Epidermal melanocyte (primary cell): ENCODE measurements around the gene MEN1.

ENCODE experiments used
- DNase-seq: peaks from one replicate; pipeline ENCODE4 v3.0.0; 2011; ENCODE audit warnings: low spot score; ENCODE audit not compliant: insufficient read length

The MEN1 gene

DNA sequence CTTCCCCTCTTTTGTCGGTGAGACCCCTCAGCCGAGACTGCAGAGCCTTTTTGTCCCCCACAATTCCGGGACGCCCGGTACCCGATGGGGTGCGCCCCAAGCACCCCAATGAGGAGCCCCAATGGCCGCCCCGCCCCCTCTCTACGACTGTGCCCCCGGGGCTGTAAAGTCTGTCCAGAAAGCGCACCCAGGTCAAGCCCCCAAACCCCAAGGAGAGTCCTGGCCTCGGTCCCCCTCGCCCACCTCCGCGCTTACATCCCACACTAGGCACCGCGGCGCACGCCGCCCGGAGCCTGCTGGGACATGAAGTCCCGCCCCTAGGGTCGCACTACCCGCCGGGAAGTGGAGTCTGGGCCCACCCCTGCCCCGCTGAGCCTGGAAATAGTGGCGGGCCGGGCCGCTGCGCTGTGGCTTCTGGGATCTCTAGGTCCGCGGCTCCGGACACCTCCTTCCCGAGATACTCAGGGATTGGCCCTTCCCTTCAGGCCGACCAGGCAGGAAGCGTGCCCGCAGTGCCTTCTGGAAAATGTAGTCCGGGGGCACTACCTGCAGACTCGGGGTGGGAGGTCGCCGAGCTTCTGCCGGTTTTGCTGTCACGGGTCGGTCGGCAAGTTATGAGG lies at the start of gene MEN1:
Gene MEN1, minus strand, starts transcription at position 281 of the 620 bp plus-strand sequence. CDS start 442 bp downstream, outside the sequence.
- peak; percentile 100 for DNase-seq

DNA sequence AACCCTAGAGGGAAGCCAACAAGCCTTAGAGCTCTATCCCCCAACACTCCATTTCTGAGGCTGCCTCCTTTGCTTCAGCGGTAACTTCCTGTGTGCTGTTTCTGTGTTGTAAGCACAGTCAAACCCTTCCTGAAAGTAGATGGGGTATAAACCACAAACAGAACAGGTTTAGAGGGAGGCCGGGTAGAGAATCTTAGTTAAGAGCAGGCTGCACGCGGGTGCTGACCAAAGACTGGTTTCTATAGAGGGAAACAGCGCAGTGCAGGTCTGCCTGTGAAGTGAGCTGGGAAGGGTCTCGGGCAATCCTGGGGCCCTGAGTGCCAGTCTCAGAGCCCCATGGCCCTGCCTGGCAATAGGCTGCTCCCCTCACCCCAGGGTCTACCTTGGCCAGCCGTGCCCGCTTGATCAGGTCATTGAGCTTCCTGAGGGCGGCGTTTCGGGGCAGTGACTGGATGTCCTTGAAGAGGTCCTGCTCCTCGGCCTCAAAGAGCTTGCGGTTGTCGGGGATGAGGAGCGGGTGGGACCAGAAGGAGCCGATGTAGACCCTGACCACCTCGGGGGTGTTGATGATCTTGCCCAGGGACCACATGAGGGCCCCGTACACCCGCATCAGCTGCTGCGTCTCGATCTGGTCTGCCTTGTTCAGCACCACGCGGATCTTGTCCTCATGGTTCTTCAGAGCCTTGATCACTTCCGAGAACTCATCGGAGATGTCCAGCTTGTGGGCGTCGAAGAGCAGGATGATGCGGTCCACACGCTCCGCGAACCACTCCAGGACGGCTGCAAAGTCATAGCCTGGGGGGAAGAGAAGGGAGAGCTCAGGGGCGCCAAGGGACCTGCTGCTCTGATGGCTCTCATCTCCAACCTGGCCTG lies 49.4 kb upstream of the MEN1 start:
- DNase-seq, result no peak

DNA sequence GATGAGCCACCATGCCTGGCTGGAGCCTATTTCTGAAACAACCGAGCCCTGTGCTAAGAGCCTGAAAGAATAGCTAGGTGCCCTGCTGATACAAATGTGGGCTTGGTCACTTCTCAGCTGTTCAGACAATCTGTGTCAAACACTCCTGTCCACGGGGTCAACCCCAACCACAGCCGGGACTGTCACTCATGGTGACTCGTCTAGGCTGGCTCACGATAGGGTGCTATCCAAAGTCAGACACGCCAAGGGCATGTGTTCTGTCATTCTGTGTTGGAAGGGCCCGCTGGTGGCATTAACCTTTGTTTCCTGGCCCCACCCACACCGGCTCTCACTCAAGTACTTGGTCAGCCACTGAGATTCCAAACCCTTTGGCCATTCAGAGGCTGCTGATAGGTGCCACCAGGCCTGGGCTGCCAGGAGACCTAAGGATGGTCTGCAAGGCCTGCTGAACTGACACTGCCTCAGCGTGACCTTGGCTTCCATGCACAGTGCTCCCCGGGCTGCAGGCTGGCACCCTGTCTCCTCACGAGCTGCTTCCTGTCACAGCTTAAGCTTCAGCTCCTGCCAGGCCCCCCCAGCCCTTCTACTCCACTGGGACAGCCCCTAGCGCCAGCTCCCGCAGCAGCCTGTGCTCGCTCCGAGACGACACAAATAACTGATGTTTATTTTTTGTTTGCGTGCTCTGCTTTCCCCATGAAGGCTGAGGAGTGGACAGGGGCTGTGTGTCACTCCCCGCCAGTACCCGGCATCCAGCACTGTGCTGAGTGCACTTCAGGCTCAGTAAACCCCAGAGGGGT lies 48.3 kb upstream of the MEN1 start:
- DNase-seq, result no peak

DNA sequence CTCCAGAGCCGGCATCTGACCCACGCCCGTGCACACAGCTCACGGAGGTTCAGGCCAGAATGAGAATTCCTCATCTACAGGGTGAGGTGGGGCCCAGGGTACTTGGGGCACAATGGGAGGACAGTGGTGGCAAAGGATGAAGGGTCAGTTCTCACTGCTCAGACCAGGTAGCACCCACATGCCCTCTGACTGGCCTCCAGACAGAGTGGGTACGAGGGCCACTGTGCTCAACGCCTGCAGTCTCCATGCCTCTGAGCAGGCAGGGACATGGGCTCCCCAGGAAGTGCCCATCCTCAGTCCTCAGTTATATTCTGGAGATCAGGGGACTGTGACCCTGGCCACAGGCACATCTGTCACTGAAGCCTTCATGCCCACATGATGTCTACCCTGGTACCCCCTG lies 47.1 kb upstream of the MEN1 start:
- DNase-seq, result no peak

DNA sequence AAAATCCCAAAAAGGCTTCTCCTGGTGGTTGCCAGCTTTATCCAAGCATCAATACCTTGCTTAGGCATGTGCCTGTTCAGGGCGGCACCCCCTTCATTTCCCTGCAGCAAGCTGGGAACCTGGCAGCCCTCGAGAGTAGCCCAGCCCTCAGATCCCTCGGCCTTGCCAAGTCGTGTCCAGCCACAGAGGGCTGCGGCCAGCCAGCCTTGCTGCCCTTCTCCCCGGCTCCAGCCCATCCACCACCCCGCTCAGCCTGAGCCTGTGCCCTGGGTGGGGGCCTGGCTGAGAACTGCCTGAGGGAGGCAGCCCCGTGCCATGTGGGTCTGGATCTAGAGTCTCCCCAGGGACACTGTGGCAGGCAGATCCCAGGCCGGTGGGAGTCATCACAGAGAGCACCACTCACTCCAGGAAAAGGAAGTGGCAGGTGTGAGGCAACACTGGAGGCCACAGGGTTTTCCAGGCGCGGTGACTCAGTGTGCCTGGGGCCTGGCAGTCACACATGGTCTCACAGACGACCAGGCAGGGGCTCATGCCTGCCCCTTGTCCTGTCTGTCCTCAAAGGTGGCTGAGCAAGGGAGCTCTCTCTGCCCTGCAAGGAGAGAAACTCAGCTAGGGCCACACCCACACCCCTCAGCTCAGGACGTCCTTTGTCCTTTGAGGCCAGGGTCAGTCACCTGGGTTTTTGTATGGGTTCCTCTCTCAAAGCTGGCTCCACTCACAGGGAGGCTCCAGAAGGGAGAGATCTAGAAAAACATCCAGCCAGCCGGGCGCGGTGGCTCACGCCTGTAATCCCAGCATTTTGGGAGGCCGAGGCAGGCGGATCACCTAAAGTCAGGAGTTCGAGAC lies 46.3 kb upstream of the MEN1 start:
- no peak for DNase-seq

DNA sequence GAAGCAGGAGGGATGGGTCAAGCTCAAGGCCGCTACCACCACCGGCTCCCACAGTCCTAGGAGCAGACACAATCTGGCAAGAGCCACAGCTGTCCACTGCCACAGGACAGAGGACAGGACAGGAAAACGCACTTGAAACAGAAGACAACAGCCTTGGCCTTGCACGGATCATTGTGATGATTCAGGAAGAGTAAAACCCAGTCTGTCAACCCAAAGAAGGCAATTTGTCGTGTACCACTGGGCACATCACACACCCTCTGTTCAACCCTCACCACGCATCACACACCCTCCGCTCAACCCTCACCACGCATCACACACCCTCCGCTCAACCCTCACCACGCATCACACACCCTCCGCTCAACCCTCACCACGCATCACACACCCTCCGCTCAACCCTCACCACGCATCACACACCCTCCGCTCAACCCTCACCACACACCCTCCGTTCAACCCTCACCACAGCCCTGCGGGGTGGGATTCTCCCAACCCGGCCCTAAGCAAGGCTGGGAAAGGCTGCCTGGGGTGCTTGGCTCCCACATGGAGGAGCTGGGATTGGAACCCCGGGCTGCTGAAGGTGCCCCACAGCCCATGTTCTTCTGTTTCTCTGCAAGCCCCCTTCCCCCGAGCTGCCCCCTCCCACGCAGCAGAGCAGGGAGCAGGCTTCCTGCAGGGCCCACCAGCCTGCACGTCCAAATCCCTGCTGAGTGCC lies 45.4 kb upstream of the MEN1 start:
- no peak for DNase-seq

DNA sequence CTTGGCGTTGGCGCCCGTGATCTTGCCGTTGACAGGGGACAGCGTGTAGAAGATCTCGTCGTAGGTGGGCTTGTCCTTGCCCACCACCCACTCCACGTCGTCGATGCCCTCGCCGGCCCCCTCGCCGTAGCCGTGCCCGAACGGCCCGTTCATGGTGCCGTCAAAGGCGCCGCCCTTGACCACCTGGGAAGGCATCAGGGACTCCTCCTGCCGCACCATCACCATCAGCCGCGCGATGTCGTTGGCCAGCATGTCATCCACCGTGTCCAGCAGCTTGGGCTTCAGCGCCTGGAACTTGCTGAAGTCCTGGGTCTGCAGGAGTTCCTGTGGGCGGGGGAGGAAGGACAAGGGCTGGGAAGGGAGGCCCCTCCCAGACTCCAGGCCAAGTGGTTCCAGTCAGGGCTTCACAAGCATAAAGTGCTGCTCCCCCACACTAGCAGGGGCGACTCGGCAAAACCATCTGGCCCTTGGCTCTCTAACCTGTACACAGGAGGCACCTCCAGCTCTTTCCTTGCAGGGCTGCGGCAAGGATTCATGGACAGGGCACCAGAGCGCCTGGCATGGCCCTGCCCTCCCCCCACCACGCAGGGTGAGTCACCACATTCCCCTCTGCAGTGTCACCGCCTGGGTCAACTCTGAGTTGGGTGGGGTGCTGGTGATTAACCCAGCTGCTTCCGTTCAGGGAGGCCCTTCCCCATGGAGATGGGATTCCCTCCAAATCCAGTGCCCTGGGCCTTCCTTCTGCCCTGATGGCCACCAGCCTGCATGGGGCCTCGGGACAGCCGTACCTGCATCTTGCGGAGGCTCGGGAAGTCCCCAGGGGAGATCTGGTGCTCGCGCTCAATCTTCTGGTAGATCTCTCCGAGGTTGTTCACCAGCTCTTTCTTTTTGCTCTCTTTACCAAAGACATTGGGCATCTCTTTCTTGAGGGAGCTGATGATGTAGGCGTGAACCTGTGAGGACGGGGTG lies 44.5 kb upstream of the MEN1 start:
- peak; percentile 87 for DNase-seq

DNA sequence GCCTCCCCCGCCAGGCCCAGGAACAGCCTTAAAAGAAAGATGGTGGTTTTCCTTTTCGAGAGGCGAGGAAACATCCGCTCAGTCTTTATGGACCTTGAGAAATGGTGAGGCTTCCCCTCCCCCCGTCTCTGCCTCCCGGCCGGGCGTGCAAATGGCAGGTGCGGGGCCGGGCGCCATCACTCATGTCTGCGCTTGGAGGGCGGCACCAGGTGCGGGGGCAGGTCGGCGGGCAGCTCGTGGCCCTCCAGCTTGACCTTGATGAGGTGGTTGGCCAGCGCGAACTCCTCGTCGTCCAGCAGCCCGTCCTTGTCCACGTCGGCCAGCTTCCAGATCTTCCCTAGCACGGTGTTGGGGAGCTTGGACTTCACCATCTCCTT lies 43.8 kb upstream of the MEN1 start:
- no peak for DNase-seq

DNA sequence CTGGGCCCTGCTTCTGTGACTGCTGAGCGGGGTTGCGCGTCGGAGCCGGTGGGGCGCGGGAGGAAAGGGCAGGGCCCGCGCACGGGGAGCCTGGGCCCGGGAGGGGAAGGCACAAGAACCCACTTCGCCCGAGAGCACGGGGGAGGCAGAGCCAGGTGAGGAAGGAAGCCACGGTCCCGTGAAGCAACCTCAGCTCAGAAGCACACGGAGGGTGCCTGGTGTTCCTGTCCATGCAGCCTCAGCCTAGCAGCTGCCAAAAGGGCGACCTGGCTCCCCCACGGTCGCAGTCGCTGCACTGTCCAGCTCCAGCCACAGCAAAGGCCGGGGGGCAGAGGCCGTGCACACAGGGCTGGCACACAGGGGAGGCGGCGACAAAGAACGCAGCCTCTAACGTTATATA lies 43.4 kb upstream of the MEN1 start:
- no peak for DNase-seq

DNA sequence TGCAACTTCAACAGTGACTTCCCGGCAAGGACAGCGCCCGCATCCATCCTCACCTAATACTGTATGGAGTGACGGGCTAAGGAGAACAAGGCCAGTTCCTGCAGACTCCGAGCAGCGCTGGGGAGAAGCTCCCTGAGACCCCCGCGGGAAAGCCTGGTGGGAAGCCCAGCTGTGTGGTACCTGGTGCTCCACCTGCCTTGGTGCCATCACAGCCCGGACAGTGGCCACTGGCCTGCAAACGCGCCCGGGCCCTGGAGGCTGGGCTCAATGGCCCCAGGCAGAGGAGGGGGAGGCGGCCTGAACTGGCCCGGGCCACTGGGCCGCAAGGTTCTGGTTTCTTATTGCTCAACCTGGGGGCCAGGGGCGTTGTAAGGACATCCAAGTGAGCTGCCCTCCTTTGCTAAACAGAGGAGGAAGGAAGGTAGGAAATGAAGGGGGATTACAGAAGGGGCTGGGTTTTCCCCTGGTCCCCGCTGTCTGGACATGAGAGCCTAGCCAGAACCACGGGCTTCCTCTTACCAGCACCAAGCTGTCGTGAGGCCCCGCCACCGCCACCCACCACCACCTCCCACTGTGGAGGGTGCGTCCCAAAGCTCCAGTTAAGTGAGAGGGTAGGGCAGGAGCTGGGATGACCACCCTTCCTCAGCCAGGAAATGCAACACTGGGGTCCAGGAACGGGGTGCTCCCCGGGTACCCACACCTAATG lies 42.6 kb upstream of the MEN1 start:
- no peak for DNase-seq

DNA sequence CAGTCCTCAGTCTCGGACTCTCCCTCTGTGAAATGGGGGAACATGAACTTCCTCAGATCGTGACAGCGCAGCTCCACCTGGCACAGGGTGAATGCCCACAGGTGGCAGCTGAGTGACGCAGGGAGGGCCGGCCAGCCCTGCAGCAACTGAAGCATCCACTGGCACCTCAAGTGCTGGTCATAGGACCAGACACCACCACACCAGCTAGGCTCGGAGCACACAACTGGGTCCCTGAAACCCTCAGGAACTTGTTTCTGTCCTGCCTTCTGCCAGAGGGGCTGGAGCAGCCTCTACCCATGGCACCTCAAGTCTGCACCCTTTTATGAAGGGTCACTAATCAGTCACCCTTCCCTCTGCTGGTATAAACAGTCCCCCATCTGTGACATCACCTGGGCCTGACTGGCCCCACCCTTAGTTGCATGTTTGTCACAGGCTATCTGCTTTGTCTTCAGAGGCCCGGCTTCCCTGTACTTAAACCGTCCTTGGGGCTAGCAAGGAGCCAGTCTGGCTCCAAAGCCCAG lies 41.5 kb upstream of the MEN1 start:
- no peak for DNase-seq

DNA sequence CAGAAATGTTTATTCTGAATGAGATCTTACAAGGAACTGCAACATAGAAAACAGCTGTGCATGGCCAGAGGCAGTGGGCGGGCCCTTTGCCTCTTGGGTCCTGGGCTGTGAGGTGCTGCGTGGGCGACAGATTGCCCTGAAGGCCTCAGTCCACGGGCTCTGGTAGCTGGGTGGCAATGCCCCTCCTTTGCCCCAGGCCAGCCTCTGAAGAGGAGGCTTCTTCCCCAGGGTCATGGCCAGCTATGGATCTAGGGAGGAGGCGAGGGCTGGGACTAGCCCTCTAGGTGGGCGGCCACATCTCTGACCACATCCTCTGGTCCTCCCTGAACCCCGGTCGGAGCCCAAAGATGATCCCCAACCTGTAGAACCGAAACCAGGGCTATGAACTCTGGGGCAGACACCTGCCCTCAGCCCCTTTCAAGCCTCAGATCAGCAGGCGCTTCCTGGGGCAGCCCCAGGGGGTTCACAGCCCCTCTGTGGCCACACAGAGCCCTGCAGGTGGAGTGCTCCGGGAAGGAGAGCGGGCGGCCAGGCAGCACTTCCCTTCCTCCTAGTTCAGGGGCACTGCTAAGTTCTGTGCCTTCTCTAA lies 40.7 kb upstream of the MEN1 start:
- DNase-seq, result peak; percentile 61

DNA sequence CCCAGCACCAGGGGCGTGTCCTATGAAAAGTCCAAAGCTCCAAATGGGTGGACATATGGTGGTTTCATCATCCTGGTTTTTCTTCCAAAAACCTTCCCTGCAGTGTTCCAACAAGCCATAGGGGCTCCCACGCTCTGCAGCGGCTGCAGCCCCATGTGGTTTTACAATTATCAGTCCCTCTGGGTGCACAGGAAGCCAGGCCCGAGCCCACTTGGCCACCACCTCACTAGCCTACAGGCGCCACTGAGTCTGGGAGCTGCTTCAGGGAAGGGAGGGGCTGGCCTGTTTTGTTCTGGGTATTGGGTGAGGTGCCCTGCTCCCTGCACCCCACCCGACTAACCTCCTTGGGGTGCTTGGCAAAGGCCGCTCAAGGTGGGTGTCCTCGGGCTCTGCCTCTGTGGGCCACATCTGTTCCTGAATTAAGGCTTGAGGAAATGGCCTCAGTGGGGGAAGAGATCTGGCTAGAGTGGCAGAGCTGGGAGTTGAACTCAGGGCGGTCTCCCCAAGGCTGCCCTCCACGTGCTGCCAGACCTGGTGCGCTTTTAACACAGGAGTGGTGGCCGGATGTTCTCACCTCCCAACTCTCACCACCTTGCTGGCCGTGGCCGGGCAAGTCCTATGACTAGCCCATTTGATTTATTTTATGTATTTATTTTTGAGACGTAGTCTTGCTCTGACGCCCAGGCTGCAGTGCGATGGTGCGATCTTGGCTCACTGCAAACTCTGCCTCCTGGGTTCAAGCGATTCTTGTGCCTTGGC lies 39.4 kb upstream of the MEN1 start:
- DNase-seq, result no peak

DNA sequence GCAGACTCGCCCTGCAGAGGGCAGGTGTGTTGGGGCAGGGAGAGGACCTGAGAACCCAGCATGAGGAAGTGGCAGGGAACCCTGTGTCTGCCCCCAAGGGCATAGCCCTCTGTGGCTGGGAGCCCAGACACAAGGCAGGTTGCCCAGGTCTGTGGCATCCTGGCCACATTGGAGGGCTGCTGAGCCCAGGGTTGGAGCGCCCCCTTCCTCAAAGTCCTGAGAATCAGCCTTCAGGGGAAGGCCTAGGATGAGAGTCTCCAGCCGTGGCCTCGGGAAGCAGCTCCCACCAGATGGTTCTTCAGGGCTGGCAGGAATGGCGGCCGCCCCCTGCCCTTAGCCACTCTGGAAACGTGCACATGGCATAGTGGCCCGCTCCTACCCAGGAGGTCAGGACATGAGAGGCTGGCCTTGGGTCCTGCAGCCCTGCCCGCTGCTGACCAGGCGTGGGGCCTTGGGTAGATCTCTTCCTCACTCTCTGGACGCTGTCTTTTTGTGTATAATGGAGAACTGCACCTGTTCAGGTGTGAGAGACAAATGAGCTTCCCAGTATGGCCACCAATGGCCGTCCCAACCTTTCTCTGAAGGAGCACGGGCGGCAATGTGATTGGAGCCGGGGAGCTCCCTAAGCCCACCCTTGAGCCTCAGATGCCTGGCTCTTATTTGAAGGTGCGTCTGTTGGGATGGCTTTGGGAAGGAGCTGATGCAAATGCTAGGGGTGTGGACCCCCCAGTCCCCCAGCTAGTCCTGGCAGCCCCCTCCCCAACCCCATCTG lies 38.7 kb upstream of the MEN1 start:
- DNase-seq, result no peak

DNA sequence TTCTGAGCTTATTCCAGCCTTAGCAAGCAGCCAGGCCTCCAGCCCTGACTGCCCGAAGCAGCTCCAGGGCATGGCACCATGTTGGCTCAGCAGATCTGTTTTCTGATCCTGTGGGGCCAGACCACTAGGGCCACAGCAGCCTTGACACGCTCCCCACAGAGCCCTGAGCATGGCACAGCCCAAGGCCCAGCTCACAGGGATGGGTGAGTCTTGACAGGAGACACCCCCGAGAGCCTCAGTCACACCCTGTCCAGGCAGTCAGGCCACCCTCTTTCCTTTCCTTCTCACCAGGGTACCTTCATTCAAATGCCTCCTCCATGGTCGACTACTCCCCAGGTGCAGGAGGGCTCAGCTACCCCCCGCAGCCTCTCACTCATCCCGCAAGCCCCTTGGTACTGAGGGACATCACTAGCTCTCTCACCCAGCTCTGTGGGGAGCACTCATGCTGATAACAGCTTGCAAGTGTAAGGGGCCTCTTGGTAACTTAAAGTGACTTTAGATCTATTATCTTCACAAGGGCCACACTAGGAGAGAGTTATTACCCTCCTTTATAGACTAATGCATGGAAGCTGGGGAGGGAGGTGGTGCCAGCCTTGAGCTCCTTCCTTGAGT lies 38.0 kb upstream of the MEN1 start:
- no peak for DNase-seq

DNA sequence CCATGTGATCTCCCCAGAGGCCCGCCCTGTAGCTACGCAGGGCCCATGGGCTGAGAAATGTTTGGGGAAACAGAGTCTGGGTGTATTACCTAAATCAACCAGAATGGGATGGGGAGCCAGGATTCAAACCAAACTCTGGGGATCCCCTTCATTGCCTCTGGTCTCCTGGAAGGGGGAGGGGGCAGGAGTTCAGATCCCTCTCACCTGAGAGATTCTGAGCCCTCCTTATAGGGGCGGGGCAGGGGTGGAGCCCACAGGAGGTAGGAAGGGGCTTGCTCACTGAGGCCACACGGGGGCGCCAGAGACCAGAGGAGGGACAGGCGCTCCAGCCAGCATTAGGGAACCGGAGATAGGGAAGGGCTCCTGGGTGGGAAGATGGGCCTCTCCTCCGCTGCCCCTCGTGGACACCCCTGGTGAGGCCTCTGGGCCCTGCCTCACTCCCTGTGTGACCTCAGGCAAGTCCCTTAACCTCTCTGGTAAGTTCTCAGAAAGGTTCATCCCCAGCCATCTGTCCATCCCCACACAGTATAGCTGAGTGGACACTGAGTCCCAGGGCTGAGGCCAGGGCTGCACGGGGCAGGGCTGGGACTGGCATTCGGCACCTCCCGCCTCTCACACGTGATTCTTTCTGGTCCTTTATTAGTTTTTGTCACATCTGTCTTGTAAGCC lies 36.8 kb upstream of the MEN1 start:
- peak; percentile 100 for DNase-seq
